HuH-7 (cell line): ENCODE results near the gene SMIM13.

Source experiments
- DNase-seq: peaks from one replicate; pipeline ENCODE4 v3.0.0; 2011; ENCODE audit warnings: low spot score

The SMIM13 gene

DNA sequence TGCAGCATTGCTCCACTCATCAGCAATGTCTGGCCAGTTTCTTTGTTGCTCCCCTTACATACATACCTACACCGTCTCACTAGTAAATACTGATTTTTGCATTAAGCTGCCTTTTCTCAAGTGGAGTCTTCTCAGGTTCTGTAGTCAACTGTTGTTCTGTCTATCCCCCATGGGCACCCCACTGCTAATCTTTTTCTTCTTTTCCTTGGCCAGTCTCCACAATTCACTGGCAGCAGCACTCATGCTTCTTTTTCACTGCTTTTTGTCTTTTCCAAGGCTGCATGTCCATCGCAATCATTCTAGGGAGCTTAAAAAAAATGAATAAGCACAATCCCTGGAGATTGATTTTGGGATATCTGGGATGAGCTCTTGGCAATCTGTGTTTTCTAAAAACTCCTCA, 28.2 kb downstream of the SMIM13 start:
- DNase-seq, result no peak

DNA sequence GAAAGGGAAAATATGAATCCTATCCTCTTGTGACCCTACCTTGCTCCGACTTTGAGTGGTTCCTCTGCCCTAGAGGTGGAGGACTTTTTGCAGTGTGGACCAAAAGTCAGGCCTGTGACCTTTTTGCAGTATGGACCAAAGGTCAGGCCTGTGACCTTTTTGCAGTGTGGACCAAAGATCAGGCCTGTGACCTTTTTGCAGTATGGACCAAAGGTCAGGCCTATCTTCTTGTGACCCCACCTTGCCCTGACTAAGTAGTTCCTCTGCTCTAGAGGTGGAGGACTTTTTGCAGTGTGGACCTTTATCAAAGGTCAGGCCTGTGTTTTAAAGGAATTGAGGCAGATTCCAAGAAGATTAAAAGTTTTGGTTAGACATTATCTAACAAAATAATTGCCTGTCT, 28.7 kb downstream of the SMIM13 start:
- no peak for DNase-seq

DNA sequence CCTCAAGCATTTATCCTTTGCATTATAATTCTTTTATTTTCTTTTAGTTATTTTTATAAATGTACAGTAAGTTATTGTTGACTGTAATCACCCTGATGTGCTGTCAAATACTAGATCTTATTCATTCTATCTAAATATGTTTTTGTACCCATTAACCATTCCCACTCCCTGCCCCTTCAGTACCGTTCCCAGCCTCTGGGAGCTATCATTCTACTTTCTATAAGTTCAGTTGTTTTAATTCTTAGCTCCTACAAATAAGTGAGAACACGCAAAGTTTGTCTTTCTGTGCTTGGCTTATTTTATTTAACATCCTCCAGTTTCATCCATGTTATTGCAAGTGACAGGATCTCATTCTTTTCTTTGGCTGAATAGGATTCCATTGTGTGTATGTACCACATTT, 30.3 kb downstream of the SMIM13 start:
- DNase-seq, result no peak

DNA sequence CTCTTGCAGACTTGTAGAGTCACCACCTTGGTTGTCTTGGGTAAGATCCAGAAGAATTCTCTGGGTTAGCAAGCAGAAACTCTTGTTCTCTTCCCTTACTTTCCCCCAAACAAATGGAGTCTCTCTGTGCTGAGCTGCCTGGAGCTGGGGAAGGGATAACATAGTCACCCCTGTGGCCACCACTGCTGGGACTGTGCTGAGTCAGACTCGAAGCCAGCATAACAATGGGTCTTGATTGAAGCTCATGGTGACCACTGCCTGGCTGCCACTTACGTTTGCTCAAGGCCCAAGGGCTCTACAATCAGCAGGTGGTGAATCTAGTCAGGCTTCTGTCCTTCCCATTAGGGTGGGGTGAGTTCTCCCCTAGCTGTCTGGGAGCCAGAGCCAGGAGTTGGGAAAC, 33.2 kb downstream of the SMIM13 start:
- DNase-seq, result no peak

DNA sequence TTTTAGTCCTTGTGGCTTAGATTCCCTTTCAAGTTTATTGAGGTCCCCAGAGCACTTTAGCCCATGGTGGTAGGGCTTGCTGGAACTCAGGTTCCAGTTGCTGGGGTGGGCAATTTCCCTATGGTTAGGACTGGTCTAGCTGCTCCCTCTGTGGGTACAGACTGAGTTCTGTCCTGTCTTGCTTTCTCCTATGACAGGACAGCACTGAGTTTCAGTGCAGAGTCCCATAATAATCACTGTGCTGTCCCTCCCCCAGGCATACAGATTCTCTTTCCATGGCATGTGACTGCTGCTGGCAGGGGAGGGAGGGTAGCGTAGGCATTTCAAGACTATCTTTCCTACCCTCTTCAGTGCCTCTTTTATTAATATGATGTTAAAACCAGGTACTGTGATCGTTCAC, 35.0 kb downstream of the SMIM13 start:
- no peak for DNase-seq

DNA sequence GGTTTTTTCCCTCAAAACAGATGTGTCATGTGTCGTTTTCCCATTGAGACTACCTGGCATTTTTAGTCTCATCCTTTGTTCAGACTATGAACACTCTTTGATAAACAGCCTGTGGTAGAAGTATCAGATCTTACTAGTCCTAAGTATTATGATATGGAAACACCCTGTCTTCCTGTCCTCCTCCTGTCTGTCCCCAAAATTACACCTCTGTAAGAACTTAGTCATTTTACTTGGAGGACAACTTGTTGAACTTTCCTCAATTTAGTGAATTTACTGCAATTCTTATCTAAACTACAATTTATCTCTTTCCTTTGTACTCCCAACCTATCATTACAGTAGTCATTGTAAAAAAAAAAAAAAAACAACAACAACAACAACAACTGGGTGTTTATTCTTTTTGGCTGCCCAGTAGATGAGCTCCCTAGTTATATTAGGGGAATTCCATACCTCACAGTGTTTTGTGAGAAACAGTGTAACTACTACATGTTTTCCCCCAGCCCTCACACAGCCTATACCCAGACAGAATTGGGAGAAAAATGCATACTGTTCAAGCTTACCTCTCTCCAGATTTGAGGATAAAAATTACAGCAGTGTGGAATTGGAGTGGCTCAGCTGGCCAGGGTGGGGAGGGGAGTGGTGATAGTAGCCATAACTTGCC, 36.4 kb downstream of the SMIM13 start:
- no peak for DNase-seq

DNA sequence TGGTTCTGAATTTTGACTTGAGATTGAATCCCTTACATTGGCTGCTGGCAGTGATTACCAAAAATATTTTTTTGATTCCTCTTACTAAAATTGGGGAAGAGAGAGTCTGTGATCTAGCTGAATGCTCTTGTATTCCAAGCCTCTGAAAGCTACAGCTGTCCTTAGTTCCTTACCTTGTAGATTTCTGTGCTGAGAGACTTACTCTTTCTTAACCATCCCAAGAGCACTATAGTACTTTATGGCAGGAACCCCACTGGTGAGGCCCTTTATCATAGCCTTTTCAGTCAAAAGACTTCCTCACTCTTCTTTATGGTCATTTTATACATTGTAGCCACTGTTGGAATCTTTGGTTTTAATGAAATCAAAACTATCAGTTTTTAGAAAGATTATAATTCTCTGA, 37.0 kb downstream of the SMIM13 start:
- no peak for DNase-seq

DNA sequence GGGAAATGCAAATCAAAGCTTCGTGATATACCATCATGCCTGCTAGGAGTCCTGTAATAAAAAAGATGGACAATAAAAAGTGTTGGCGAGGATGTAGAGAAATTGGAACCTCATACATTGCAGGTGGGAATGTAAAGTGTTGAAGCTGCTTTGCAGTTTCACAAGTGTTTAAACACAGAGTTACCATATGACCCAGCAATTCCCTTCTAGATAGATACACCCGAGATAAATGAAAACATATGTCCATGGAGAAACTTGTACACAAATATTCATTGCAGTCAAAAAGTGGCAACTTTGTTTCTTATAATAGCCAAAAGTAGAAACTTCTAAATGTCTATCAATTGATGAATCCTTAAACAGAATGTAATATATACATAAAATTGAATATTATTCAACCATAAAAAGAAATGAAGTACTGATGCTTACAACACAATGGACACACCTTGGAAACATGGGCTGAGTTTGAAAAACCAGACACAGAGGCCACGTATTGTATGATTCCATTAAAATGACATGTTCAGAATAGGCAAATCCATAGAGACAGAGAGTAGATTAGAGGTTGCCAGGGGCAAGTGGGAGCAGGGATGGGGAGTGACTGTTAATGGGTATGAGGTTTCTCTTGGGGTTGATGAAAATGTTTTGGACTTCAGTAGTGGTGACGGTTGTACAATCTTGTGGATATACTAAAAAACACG, 38.7 kb downstream of the SMIM13 start:
- no peak for DNase-seq

DNA sequence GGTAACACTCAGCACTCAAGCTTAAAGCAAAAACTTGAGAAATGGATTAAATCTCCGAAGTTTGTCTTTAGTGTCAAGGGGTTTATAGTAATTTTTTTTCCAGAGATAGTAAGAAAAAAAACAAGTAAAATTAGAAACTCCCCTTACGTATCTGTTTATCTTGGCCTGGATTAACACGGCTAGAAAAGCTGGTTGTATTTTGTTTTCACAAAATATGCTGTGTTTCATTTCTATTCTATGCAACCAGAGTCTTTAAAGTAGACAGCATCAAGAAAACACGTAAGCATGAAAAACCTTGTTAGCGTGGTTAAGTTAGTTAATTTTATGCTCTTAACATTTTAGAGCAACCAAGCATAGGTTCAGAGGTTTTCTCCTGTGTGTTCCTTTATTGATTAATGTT, 39.6 kb downstream of the SMIM13 start:
- no peak for DNase-seq

DNA sequence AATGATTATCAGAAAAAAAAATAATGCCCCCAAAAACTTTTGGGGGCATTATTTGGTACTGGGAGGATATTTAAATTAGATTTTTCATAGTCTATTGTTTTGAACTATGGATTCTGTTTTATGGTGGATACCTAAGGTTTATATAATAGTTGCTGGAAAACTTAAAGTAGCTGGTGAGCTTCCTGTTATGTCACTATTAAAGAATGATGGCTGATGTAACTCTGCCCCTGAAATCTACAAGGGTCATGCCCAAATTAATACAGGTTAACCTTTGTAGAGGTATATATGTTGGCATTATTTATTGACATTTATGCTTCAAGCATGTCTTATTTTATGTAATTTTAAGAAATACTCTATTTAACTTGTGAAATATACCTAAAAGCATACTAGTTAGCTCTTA, 43.2 kb downstream of the SMIM13 start:
- no peak for DNase-seq

DNA sequence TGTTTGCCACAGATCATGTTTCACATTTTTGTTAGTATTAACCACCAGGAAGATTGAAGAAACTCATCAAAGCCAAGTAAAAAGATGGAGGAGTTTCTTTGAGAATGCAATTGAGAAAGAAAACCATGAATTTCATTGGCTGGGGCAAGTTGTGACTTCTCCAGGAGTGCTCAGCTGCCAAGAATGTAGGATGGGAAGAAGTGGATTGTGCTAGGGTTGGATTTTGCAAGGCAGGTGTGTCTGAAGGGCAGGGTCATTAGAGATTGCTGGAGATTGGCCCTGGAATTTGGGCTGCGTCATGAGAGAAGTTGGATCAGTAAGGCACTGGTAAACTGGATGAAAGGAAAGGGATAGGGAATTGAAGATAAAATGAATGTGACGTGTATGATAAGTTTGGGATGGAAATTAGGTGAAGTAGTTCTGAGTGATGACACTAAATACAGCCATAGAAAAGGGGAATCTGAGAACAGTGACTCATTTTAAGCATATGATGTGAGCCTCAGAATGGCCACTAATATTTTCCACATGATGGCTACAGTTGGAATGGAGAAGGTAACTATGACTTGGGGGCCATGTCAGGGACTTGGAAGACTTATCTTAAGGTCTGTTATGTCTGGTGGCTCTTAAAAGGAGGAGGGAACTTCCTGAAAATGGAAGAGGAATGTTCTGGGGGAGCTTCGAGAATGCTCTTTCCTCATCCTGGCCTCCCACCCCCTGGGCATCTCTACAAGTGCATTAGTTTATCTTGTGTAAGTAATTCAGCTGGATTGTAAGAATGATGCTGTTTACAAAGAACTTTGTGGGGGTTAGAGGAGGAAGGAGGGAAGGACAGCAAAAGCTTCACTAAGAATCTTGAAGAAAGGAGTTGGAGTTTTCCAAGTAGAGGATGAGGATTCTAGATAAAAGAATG, 45.7 kb downstream of the SMIM13 start:
- DNase-seq, result no peak

DNA sequence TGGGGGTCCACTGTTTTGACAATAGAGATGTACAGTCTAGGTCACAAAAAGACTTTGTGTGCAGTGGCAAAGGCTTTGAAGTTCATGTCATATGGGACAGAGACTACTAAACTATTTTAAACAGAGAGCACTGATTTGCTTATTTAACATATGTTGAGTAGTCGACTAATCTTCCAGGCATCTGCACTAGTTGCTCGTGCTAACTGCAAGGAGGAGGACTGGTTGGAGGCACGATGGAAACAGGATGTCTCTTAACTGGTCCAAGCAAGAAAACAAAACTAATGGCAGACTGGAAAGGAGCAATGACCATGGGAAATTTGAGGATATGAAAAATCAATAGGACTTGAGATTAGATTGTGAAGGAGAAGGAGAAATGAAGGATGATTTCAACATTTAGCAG, 46.4 kb downstream of the SMIM13 start:
- DNase-seq, result no peak

DNA sequence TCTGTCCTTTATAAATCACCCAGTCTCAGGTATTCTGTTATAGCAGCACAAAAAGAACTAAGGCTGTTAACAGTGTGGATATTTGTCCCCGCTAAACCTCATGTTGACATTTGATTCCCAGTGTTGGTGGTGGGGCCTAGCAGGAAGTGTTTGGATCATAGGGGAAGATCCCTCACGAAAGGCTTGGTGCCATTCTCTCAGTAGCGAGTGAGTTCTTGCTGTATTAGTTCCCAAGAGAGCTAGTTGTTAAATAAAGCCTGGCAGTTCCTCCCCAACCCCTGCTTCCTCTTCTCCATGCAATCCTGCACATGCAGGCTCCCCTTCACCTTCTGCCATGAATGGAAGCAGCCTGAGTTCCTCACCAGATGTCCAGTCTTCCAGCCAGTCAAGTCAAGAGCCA, 47.7 kb downstream of the SMIM13 start:
- DNase-seq, result no peak

DNA sequence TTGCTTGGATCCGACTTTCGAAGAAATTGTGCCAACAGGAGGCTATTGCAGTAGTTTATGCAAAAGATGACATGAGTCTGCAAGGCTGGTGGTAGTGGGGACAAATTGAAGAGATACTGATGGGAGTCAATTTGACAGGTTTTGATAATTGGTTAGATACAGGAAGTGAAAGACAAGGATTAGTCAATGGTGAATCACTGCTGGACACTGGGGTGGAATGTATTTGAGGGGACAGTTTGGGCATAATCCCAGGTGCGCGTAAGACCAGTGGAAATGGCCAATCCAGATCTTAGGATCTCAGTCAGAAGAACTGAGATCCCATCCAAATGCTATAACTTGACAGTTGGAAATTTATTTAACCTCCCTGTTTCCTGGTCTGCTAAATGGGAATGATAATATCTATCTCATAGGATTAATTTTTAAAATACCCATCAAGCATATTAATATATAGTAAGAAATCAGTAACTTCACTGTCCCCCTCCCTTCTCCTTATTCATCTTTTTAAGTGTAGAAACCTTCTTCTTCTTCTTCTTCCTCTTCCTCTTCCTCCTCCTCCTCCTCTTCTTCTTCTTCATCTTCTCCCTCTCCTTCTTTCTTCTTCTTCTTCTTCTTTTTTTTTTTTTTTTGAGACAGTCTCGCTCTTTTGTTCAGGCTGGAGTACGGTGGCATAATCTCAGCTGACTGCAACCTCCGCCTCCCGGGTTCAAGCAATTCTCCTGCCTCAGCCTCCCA, 48.8 kb downstream of the SMIM13 start:
- no peak for DNase-seq

DNA sequence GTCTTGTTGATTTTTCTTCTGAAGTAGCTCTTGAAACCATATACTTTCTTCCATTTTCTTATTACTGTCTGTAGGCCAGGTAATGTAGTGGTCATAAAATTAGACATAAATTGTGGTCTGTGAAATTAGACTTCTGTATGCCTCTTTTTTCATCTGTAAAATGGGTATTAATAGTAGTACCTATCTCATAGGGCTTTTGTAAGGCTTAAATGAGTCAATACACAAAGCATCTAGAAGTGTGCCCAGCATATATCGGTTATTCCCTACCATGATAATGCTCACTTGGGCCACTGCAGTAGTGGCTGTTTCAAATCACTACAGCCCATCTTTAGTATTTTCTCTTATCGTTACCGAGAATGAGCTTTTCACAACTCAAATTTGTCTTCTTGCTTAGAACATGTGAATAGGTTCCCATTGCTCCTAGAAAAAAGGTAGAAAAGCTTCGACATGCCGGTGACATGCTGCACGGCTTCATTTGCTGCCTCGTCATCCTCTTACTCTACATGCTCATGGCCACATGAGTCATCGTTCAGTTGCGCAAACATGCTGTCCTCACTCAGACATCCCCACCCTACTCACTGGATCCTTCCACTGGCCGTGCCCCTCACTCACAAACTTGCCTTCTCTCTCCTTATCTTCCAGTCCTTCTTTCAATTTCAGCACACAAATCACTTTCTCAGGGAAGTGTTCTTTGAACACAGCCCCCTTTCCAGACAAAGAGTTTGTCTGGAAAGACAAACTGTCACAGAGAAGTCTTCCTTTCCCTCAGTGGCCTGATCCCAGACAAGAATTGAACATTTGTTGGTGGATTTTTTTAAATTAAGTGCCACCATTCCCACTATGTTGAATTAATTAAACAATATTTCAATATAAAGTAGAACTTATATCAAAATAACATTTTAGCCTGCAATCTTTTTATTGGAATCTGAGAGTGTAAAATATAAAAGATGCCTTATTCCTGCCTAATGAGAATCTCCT, 50.0 kb downstream of the SMIM13 start:
- peak; percentile 35 for DNase-seq

DNA sequence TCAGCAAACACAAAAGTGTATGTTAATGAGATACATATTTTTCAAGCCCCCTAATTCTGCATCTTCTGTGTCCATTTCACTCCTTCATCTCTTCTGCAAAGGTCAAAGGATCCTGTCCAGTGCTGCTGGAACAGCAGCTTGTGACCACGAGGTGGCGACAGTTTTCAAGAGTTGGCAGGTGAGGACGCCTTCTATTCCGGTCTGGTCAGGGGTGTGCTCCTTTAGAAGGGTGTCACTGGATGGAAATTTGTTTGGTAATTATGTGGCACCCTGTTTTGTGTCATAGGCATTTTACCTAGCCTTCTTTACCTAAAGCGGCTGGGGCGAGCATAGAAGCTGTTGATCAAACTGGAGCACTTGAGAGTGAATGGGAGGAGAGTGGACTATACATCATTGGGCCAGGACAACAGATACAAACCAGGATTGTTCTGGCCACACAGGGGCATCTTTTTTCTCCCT, 50.8 kb downstream of the SMIM13 start:
- peak; percentile 42 for DNase-seq

DNA sequence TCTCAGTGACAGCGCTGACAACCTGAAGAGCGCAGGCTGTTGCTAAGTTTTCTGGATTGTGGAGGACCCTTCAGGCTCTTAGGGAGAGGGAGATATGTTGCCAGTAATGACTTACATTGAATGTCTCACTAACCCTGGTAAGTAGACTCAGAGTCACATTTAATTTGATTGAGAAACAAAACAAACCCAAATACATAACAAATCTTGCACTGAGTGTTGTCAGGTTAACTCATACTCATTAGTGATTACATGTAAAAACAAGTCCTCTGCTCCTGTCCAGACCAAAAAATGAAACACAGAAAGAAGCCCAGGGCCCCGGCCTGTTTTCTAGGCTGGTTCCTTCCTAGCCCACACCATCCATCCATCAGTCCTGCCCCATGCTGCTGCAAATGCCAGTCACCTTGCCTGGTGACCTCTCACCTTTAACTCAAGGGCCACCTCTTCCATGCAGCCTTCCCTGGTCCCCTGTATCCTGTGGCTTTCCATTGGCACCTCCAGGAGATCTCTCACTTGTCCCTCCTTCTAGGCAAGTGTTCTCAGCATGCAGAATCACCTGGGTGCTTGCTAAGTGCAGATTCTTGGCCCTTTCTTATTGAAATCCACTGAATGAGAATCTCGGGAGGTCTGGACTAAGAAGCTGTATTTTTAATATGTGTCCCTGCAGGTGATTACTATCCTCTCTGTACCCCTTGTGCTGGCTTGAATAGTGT, 52.6 kb downstream of the SMIM13 start:
- DNase-seq, result no peak

DNA sequence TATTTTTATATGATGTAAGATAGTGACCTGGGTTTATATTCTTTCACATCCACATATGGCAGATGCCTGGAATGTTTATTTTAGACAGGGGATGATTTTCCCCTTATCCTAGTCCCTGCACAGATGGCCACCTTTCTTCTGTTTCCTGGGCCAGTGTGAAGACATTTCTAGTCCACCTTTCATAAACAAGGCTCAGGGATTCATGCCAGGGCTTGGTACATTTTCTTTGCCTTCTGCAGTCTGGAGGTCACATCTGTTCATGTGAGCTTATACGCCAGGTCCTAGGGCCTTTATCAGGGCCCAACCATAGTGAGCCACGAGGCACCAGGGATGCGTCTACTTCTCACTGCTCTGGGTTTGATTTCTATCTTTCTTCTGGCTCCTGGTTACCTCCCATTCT, 55.9 kb downstream of the SMIM13 start:
- no peak for DNase-seq

DNA sequence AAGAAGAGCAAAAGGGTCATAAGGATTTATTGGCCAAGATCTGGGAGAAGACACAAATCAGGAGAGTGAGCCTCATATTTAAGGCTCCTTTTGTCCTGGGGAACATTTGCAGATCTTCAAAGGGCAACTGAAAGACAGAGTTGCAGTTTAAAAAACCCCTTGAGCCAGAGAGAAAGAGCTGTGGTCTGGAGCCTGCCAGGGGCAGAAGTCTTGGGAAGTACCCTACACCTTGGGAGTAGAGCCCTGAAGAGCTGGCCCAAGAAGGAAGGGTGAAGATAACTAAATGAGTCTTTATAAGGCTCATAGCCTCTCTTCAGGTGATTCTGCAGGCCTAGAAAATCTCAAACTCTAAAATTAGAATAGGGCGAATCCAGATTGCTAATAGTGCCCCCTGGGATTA, 57.9 kb downstream of the SMIM13 start:
- no peak for DNase-seq

DNA sequence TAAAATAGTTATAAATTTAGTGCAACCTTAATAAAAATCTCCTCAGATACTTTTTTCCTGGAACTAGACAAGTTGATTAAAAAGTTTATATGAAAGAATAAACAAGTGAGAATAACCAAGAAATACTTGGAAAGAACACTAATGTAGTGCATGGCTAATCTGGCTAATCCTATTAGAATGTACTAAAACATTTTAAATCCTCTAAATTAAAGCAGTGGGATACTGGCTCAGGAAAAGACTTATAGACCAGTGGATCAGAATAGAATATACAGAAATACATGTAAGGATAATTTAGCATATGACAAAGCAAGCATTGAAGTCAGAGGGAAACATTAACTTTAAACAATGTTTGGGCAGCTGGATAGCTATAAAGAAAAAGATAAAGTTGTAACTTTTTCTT, 58.9 kb downstream of the SMIM13 start:
- DNase-seq, result no peak
